HG03139 (cell line): Measurements from ENCODE around the gene CD74.
"Not testable (repeated sequence)": the region's sequence is repeated elsewhere in the genome, so short reads cannot be mapped to it uniquely, and the experiment has no call there.

ENCODE experiments used
- ATAC-seq: cut with Tn5 transposase; IDR thresholded peaks from one replicate; pipeline ENCODE4 v1.9.1; 2021; ENCODE audit not compliant: unreplicated experiment

The CD74 gene

DNA sequence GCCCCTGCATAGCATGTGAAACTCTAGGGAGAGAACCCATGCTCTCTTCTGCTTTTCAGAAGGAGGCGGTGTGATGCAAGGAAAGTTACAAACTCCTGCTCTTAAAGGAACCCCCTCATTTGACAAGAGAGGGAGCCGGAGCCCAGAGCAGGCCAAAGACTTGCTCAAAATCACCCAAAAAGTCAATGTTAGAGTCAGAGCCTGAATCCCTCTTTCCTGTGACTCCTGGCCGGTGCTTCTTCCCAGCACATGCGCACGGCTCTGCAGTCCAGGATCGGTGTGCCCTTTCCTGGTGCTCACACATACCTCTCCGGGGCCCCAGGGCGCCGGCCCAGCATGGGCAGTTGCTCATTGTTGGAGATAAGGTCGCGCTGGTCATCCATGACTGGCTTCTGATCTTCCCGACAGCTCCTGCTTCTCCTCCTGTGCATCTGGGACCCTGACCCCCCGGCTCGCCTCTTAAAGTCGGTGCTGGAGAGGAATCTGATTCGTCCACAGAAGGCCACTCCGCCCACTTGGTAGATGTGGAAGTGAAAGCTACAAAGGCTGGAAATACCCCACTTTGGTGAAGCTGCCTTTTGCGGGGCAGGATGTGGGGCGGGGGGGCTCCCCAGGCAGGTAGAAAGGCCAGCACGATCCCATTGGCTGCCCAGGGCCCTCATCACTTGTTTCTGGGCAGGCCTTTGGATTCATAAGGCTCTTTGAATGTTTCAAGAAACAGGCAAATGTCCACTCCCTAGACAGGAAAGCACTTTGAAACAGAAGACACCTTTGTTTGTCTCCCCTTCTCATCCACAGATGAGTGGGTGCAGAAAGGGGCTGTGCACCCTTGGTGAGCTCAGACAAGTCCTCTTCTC is at the start of gene CD74:
TSS of gene CD74 (minus strand) at position 592 of the 857 bp plus-strand sequence. CDS start at position 431, 161 bp downstream.
- ATAC-seq = peak; percentile 76

GRCh38 chr5:150461231-150461630 is 48.5 kb upstream of the CD74 start:
- ATAC-seq = peak; percentile 72

DNA sequence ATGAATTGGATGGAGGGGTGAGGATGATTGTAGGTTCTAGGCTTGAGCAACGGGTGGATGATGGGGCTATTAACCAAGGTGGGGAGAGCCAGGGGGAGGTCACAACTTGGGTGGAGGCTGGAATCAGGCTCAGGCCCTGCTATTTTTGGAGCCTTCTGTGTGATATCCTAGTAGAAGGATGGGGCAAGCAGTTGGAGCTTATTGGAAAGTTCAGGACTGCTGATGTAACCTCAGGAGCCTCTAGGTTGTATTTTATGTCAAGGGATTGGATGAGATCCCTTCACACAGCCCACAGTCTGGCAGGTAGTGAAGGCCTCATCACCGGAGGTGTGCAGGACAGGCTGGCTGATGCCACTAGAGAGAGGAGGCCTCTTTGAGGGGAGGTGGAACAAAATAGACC is 48.1 kb upstream of the CD74 start:
- ATAC-seq = no peak

DNA sequence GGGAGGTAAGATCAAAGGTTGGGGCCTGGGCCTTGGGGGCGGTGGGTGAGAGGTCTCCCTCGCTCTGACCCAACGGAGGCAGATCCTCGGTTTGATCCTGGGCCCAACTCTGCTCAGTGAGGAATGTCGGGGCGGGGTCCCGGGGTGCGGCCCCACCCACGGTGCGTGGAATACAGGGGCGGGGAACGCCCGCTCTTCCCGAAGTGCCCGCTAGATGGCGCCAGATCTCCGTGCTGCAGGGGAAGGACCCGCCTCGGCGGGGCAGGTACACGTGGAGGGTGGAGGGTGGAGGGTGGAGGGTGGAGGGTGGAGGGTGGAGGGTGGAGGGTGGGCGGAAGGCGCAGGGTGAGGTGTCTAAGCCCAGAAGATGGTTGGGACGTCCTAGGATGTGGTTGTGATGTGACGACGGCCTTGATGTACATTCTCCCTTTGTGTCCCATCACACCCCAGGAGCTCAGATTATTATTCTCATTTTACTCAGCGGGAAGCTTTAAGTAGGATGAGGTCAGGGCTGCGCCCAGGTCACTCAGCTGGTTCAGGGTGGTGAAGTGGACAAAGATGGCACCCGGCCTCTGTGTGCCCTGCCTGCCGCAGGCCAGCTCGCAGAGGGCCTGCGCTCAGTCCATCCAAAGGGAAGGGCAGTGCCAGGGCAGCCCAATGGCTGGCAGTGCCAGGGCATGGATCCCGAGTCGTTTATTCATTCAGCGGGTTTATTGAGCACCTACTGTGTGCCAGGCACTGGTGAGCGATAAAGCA is 46.3 kb upstream of the CD74 start:
- ATAC-seq = peak; percentile 57

DNA sequence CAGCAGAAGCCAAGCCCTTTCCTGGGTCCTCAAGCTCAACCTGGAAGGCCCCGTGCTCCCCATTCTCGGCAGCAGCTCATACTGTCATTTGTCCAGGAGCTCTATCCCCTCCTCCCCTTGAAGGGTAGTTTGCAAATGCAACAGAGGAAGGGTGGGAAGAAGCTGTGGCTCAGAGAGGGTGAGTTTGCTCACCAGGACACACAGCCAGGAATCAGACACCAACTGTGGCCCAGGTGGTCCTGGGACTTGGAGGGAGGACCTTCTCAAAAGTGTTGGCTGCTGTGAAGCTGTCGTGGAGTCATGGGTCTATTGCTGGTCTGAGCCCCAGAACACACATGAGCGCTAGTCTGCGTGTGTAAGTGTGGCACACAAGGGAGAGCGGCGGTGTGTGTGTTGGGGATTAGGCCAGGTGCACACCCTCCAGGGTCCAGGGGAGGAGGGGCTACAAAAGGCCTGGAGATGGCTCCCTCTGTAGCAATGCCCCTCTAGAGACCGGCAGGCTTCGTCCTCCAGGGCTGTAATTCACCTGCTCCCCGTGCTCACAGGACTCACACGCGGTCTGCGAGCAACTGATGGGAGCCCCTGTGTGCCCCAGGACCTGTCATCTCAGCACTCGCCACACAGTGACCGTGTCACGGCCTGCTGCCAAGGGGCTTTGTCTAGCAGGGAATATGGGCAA is 45.0 kb upstream of the CD74 start:
- ATAC-seq = no peak

GRCh38 chr5:150457121-150457520 is 44.4 kb upstream of the CD74 start:
- ATAC-seq = no peak

- ATAC-seq = no peak
Measured at GRCh38 chr5:150454492-150455229, 42.0 kb upstream of the CD74 start.

- ATAC-seq = not testable (repeated sequence)
Measured at GRCh38 chr5:150454027-150454426, 41.3 kb upstream of the CD74 start.

DNA sequence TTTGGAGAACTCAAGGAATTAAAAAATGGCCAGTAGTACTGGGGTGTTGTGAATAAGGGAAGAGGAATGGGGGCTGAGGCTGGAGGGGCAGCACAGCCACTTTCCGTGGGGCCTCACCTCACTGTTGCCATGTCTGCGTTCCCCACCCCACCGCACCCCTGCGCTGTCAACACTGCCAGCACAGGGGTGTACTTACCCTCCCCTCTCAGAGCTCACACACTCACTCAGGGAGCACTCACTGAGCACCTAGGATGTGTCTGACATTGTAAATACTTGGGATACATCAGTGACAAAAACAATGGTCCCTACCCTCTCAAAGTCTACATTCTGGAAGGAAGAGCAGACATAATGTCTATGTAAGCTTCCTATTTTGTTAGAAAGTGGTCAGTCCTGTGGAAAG is 40.2 kb upstream of the CD74 start:
- ATAC-seq = no peak

- no peak for ATAC-seq
Measured at GRCh38 chr5:150451594-150451993, 38.9 kb upstream of the CD74 start.

- ATAC-seq = peak; percentile 92
Measured at GRCh38 chr5:150449517-150450339, 37.0 kb upstream of the CD74 start, which contains the start of gene RPS14. Gene RPS14 (minus strand): TSS chr5:150449739. CDS start chr5:150447733, 2,006 bp downstream.

GRCh38 chr5:150448952-150449516 is 36.3 kb upstream of the CD74 start:
- ATAC-seq = no peak

DNA sequence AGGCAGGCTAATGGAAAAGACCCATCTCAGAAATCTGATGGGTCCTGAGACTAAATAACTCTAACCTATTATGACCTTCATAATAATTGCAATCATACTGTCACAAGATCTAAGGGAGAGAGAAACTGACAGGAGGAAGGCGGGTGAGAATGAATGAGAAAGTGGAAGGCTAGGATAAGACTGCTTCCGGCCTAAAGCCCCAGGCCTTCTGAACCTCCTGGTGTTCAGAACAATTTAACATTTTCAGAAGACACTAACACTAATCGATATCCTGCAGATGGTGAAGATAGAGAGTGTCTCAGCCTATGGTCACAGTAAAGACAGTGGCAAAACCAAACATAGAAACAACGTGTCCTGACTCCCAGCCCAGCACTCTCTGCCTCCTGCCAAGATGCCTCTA is 35.6 kb upstream of the CD74 start:
- ATAC-seq = no peak

GRCh38 chr5:150447188-150447587 is 34.5 kb upstream of the CD74 start:
- no peak for ATAC-seq

DNA sequence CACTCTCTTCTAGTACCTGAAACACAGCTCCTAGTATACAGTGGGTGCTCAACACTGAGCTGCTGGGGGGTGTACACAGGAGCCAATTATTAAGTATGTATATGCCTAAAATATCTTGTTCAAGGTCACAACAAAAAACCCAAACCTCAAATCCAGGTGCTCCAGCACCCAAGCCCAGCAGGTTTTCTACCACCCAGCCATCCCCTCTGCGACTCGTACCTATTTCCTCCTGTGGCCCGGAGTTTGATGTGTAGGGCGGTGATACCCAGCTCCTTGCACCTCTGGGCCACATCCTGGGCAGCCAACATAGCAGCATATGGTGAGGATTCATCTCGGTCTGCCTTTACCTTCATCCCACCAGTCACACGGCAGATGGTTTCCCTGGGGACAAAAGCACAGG is 33.9 kb upstream of the CD74 start:
- no peak for ATAC-seq

DNA sequence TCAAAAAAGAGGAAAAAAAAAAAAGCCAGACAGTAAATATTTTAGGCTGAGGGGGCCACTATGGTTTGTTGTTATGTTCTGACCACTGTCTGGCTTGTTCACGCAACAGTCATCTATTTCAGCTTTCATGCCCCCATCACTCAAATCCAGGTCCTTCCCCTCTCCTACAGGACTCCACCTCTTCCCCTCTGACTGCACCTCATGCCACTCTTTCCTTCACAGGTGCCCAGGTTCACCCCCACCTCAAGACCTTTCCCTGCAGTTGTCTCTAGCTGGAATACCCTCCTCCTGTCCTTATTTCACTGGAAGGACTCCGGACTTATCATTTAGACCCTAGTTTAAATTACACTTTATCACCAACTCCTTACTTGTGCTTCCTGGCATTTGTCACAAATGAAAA is 33.4 kb upstream of the CD74 start:
- no peak for ATAC-seq

GRCh38 chr5:150444770-150445169 is 32.1 kb upstream of the CD74 start:
- ATAC-seq = no peak

DNA sequence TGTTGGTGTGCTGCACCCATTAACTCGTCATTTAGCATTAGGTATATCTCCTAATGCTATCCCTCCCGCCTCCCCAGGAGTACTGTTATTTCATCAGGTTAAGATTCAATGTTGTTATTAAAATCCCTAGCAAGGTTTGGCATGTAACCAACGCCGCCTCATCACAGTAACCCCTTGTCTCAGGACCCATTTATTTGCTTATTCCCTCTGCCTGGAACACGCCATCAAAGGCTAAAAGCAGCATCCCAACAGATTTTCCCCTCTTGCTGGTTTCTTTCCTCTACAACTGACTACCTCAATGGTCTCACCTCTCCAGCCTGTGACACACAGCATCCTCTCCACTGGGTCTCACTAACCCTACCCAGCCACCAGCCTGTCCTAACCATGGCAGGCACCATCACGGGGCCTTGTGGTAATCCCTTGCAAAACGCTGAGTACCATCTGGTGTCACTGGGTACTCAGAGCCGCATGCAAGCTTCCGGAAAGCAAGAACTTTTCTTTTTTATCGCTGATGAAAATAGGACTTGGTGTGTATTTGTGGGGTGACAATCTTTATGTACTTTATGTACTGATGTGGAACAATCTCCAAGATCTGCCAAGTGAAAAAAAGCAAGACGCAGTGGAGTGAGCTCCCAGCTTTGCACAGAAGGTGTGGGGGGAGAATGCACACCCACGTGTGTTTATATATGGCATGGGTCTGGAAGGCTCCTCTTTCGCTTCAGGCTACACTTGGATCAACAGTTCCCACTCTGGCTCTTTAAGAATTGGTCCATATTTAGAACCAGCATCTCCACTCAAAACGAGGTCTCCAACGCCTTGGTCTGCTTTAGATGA is 30.7 kb upstream of the CD74 start:
- ATAC-seq = no peak

DNA sequence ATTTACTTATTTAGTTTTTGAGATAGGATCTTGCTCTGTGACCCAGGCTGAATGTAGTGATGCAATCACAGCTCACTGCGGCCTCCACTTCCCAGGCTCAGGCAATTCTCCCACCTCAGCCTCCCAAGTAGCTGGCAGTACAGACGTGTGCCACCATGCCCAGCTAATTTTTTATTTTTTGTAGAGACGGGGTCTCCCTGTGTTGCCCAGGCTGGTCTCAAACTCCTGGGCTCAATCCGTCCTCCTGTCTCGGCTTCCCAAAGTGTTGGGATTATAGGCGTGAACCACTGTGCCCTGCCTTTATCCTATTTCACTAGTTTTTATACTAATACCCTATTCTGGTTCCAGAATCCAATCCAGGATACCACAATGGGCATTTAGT is 30.0 kb upstream of the CD74 start:
- ATAC-seq = no peak
